ENCODE results near the gene UFC1. TPM values are rescaled to one million over a fixed set of nuclear protein-coding genes. Genes with fewer than 3 reads are reported as not detected.
A peak's percentile ranks its signal among the peaks of the same experiment; 100 is the strongest.

Gene UFC1
- total and polyA plus RNA-seq, 2 of the 13 experiments (the other 11 are each of a cell fraction or from before 2014, with no cell fraction given) = 72.8 to 85.2 TPM

DNA sequence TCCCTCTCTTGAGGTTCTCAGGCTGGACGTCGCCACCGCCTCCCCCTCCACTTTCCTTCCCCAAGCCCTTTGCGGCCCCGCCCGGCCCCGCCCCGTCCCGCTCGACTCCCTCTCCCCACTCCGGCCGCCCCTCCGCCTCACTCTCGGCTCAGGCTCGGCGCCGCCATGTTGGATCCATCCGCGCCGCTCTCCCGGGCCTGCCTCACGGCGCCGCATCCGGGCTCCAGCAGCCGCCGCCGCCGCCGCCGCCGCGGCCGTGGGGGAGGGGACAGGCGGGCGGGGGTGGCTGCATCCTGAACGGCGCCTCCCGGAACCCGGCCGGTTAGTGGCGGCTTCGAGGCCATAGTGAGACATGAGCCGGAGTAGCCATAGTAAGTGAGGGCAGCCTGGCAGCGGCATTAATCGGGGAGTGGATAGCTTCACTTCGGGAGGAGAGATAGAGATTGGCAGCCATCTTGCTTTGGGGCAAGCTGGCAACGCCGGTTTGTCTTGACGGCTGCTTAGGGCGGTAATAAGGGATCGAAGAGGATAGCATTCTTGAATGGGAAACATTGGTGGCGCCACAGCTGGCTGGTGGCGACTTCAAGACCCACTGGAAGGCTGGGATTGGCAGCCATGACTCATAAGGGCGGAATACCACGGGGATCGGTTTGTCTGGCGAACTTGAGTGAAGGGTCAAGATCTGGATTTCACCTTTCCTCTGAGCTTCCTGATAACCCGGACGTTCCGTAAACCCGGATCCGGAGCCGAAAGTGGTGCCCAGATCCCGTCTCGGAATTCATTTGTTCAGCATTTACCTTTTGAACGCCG, 21.2 kb upstream of the UFC1 start, which contains the start of gene DEDD (continued):
- TF ChIP-seq, protein P1, sequence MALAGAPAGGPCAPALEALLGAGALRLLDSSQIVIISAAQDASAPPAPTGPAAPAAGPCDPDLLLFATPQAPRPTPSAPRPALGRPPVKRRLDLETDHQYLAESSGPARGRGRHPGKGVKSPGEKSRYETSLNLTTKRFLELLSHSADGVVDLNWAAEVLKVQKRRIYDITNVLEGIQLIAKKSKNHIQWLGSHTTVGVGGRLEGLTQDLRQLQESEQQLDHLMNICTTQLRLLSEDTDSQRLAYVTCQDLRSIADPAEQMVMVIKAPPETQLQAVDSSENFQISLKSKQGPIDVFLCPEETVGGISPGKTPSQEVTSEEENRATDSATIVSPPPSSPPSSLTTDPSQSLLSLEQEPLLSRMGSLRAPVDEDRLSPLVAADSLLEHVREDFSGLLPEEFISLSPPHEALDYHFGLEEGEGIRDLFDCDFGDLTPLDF (CRISPR knock-in tag; IDR thresholded peaks at IDR 0.05) = 0 out of 2 replicates have a peak, but pooled peaks have one; percentile 21
- peak; percentile 81 for TF ChIP-seq HCFC1 (IDR thresholded peaks at IDR 0.05; ENCODE audit: low read depth, low read length)
- TF ChIP-seq, protein P2, sequence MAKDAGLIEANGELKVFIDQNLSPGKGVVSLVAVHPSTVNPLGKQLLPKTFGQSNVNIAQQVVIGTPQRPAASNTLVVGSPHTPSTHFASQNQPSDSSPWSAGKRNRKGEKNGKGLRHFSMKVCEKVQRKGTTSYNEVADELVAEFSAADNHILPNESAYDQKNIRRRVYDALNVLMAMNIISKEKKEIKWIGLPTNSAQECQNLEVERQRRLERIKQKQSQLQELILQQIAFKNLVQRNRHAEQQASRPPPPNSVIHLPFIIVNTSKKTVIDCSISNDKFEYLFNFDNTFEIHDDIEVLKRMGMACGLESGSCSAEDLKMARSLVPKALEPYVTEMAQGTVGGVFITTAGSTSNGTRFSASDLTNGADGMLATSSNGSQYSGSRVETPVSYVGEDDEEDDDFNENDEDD (CRISPR knock-in tag; IDR thresholded peaks at IDR 0.05; ENCODE audit: borderline replicate concordance) = peak; percentile 12; the same call in 1 of the 2 replicates
- peak; percentile 75; the same call in 1 of the 2 replicates for TF ChIP-seq MAZ (IDR thresholded peaks at IDR 0.05; ENCODE audit: borderline replicate concordance, low read depth, low read length)
- TF ChIP-seq MAZ (CRISPR knock-in tag; IDR thresholded peaks at IDR 0.05; ENCODE audit: low read depth) = peak; percentile 54; the same call in 1 of the 2 replicates
- TF ChIP-seq, protein P3, sequence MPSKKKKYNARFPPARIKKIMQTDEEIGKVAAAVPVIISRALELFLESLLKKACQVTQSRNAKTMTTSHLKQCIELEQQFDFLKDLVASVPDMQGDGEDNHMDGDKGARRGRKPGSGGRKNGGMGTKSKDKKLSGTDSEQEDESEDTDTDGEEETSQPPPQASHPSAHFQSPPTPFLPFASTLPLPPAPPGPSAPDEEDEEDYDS (CRISPR knock-in tag; IDR thresholded peaks at IDR 0.05) = peak; percentile 9; the same call in 1 of the 2 replicates
- no peak; the same call in 1 of the 2 replicates for TF ChIP-seq KDM5B (CRISPR knock-in tag; IDR thresholded peaks at IDR 0.05; ENCODE audit: borderline replicate concordance)
- no peak for TF ChIP-seq TCF7L2 (IDR thresholded peaks at IDR 0.05; ENCODE audit: low read depth, low read length)
- TF ChIP-seq ZNF460 (CRISPR knock-in tag; IDR thresholded peaks at IDR 0.05; ENCODE audit: borderline replicate concordance) = peak; percentile 12; the same call in 1 of the 2 replicates
- TF ChIP-seq HNRNPUL1 (IDR thresholded peaks at IDR 0.05; ENCODE audit: low read depth, low read length) = no peak
- TF ChIP-seq, protein P4, sequence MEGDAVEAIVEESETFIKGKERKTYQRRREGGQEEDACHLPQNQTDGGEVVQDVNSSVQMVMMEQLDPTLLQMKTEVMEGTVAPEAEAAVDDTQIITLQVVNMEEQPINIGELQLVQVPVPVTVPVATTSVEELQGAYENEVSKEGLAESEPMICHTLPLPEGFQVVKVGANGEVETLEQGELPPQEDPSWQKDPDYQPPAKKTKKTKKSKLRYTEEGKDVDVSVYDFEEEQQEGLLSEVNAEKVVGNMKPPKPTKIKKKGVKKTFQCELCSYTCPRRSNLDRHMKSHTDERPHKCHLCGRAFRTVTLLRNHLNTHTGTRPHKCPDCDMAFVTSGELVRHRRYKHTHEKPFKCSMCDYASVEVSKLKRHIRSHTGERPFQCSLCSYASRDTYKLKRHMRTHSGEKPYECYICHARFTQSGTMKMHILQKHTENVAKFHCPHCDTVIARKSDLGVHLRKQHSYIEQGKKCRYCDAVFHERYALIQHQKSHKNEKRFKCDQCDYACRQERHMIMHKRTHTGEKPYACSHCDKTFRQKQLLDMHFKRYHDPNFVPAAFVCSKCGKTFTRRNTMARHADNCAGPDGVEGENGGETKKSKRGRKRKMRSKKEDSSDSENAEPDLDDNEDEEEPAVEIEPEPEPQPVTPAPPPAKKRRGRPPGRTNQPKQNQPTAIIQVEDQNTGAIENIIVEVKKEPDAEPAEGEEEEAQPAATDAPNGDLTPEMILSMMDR (CRISPR knock-in tag; IDR thresholded peaks at IDR 0.05) = peak; percentile 43; the same call in 1 of the 2 replicates
- TF ChIP-seq, protein P5, sequence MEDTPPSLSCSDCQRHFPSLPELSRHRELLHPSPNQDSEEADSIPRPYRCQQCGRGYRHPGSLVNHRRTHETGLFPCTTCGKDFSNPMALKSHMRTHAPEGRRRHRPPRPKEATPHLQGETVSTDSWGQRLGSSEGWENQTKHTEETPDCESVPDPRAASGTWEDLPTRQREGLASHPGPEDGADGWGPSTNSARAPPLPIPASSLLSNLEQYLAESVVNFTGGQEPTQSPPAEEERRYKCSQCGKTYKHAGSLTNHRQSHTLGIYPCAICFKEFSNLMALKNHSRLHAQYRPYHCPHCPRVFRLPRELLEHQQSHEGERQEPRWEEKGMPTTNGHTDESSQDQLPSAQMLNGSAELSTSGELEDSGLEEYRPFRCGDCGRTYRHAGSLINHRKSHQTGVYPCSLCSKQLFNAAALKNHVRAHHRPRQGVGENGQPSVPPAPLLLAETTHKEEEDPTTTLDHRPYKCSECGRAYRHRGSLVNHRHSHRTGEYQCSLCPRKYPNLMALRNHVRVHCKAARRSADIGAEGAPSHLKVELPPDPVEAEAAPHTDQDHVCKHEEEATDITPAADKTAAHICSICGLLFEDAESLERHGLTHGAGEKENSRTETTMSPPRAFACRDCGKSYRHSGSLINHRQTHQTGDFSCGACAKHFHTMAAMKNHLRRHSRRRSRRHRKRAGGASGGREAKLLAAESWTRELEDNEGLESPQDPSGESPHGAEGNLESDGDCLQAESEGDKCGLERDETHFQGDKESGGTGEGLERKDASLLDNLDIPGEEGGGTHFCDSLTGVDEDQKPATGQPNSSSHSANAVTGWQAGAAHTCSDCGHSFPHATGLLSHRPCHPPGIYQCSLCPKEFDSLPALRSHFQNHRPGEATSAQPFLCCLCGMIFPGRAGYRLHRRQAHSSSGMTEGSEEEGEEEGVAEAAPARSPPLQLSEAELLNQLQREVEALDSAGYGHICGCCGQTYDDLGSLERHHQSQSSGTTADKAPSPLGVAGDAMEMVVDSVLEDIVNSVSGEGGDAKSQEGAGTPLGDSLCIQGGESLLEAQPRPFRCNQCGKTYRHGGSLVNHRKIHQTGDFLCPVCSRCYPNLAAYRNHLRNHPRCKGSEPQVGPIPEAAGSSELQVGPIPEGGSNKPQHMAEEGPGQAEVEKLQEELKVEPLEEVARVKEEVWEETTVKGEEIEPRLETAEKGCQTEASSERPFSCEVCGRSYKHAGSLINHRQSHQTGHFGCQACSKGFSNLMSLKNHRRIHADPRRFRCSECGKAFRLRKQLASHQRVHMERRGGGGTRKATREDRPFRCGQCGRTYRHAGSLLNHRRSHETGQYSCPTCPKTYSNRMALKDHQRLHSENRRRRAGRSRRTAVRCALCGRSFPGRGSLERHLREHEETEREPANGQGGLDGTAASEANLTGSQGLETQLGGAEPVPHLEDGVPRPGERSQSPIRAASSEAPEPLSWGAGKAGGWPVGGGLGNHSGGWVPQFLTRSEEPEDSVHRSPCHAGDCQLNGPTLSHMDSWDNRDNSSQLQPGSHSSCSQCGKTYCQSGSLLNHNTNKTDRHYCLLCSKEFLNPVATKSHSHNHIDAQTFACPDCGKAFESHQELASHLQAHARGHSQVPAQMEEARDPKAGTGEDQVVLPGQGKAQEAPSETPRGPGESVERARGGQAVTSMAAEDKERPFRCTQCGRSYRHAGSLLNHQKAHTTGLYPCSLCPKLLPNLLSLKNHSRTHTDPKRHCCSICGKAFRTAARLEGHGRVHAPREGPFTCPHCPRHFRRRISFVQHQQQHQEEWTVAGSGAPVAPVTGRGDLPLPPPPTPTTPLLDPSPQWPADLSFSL (CRISPR knock-in tag; IDR thresholded peaks at IDR 0.05) = no peak
- no peak for TF ChIP-seq IKZF1 (IDR thresholded peaks at IDR 0.05)
- TF ChIP-seq RBFOX2 (IDR thresholded peaks at IDR 0.05; ENCODE audit: low read depth, low read length) = peak; percentile 90
- 0 out of 2 replicates have a peak, but pooled peaks have one; percentile 35 for TF ChIP-seq ZNF546 (CRISPR knock-in tag; conservative IDR thresholded peaks at IDR 0.05)
- TF ChIP-seq MIER3 (CRISPR knock-in tag; IDR thresholded peaks at IDR 0.05; ENCODE audit: borderline replicate concordance) = peak; percentile 62; the same call in 1 of the 2 replicates
- TF ChIP-seq SMAD1 (CRISPR knock-in tag; IDR thresholded peaks at IDR 0.05; ENCODE audit: borderline replicate concordance, low read depth) = 0 out of 2 replicates have a peak, but pooled peaks have one; percentile 22

Data from HepG2 (cell line).